ENCODE data around the gene GRIA2. TPM values are rescaled to one million over a fixed set of nuclear protein-coding genes. Genes with fewer than 3 reads are reported as not detected.
A peak's percentile ranks its signal among the peaks of the same experiment; 100 is the strongest.

The GRIA2 gene
- total RNA-seq, 5 donors from 2014 or later (not counting 1 experiment from before 2014, with no cell fraction given), result not detected

DNA sequence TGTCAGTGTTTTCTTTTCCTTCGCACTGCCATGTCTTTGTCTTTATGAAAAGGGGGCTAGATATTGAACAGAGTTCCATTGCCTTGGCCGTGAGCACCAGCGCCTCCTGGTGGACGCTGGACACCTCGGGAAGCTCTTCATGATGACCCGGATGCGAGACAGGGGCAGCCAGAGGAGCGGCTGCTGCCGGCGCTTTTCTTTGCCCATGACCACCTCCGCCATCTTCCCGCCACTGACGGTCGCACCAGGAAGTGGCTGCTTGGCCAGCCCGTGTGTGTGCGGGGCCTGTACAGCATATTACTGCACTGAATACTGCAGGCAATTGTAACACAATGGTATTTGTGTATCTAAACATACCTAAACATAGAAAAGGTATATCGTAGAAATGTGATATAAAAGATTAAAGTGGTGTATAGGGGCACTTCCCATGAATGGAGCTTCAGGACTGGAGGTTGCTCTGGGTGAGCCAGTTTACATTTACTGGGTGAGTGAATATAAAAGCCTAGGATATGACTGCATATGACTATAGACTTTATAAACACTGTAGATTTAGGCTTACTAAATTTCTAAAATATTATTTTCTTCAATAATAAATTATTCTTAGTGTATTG lies 15.8 kb upstream of the GRIA2 start:
- Mint-ChIP-seq H3K27me3 (no peaks in the 10 kb centered on the region), H3K27ac (no peak overlapping the region), H3K4me1 (no peaks in the 10 kb centered on the region), H3K9me3 (peaks cover 4 to 8% (median 6%) of the 10 kb centered on the region in 3 donors), H3K36me3 (no peaks in the 10 kb centered on the region), H3K4me3 (no peak overlapping the region)
- CTCF ChIA-PET, result interaction anchor here in 1 of 2 donors (0.6 kb wide), 1 partner anchor 1249 kb away, joined by 6 read pairs; no protein-coding TSS in a partner anchor
- WGBS (ENCODE audit: insufficient coverage), result 80% methylated on average over 14 of the region's 17 CpGs
- Histone ChIP-seq H3K4me3 (ENCODE audit: control insufficient read depth in 1 of 2, extremely low read depth in 1 of 2, low read length in 1 of 2) (no peak overlapping the region), H3K36me3 (ENCODE audit: control insufficient read depth in 2 of 2, extremely low read depth in 1 of 2, insufficient read depth in 1 of 2, low read length in 1 of 2) (no peaks in the 10 kb centered on the region), H3K27me3 (replicated peaks in 1 of 2; ENCODE audit: control insufficient read depth in 2 of 2, extremely low read depth in 1 of 2, insufficient read depth in 2 of 2, low read length in 1 of 2) (no peaks in the 10 kb centered on the region), H3K27ac (ENCODE audit: low read length) (no peak overlapping the region), H3K4me1 (ENCODE audit: control insufficient read depth in 1 of 2, extremely low read depth in 1 of 2, insufficient read depth in 2 of 2, low read length in 2 of 2) (no peaks in the 10 kb centered on the region), H3K9me3 (no peaks in the 10 kb centered on the region)
- no peak for ATAC-seq (replicated peaks in 1 of 4)
- POLR2A ChIA-PET, result no interaction called here
- peak in 2 of 35 experiments; percentile 5 to 16 for DNase-seq

GRCh38 chr4:157217708-157218107 lies 2.8 kb upstream of the GRIA2 start:
- H3K9me3 Mint-ChIP-seq, result peaks cover 6 to 22% (median 8%) of the 10 kb centered on the region in 3 donors
- POLR2A ChIA-PET, result no interaction called here
- peaks cover 3% of the 10 kb centered on the region for H3K36me3 Mint-ChIP-seq
- no peaks in the 10 kb centered on the region for H3K4me1 ChIP-seq (ENCODE audit: control insufficient read depth in 1 of 2, extremely low read depth in 1 of 2, insufficient read depth in 2 of 2, low read length in 2 of 2)
- no peak overlapping the region for H3K4me3 ChIP-seq (ENCODE audit: control insufficient read depth in 1 of 2, extremely low read depth in 1 of 2, low read length in 1 of 2)
- H3K27me3 ChIP-seq (replicated peaks in 1 of 2; ENCODE audit: control insufficient read depth in 2 of 2, extremely low read depth in 1 of 2, insufficient read depth in 2 of 2, low read length in 1 of 2), result peaks cover 15 to 19% of the 10 kb centered on the region in 2 experiments
- peaks cover 0 to 1% (median 0%) of the 10 kb centered on the region in 3 donors for H3K4me1 Mint-ChIP-seq
- ATAC-seq (replicated peaks in 1 of 4) (no peak), DNase-seq (no peak)
- no peak overlapping the region for H3K4me3 Mint-ChIP-seq
- no peak overlapping the region for H3K27ac ChIP-seq (ENCODE audit: low read length)
- no CpG with 5 or more reads among the region's 3 CpGs for WGBS (ENCODE audit: insufficient coverage)
- H3K36me3 ChIP-seq (ENCODE audit: control insufficient read depth in 2 of 2, extremely low read depth in 1 of 2, insufficient read depth in 1 of 2, low read length in 1 of 2), result no peaks in the 10 kb centered on the region
- CTCF ChIA-PET, result no interaction called here
- no peaks in the 10 kb centered on the region for H3K9me3 ChIP-seq
- H3K27me3 Mint-ChIP-seq, result peaks cover 20 to 26% of the 10 kb centered on the region in 2 donors
- H3K27ac Mint-ChIP-seq, result no peak overlapping the region

DNA sequence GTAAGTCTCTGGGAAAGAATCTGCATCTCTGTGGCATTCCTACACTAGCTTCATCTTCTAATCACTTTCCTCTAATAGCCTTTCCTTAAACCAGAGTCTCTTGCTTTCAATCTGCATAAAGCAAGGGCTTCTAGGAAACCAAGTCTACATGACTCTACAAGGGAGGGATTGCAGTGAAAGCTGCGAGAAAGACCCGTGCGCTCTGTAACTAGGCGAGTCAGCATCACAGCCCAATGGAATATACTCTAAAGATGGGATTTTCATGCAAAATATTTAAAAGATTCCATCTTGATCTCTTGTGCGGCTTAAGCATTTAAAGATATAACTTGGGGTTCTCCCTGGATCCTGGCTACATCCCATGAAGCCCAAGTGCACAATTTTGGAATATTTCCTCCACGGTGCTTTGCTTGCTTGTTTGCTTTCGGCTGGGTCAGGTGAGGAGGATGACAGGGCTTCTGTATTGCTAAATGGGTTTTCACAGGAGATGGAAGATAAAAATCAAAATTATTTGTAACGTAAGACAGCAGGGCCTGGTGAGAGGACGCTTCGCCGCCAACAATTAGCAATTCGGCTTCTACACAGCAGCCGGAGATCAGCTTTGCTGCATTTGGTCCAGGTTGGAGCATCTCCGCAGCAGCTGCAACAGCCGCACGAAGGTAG lies 687 bp upstream of the GRIA2 start:
- peaks cover 26 to 32% of the 10 kb centered on the region in 2 donors for H3K27me3 Mint-ChIP-seq
- ATAC-seq (replicated peaks in 1 of 4), result no peak
- Histone ChIP-seq H3K9me3 (no peaks in the 10 kb centered on the region), H3K27me3 (replicated peaks in 1 of 2; ENCODE audit: control insufficient read depth in 2 of 2, extremely low read depth in 1 of 2, insufficient read depth in 2 of 2, low read length in 1 of 2) (peaks cover 13 to 21% of the 10 kb centered on the region in 2 experiments), H3K27ac (ENCODE audit: low read length) (no peak overlapping the region), H3K4me1 (ENCODE audit: control insufficient read depth in 1 of 2, extremely low read depth in 1 of 2, insufficient read depth in 2 of 2, low read length in 2 of 2) (no peaks in the 10 kb centered on the region), H3K4me3 (ENCODE audit: control insufficient read depth in 1 of 2, extremely low read depth in 1 of 2, low read length in 1 of 2) (no peak overlapping the region), H3K36me3 (ENCODE audit: control insufficient read depth in 2 of 2, extremely low read depth in 1 of 2, insufficient read depth in 1 of 2, low read length in 1 of 2) (no peaks in the 10 kb centered on the region)
- DNase-seq, result no peak
- H3K27ac Mint-ChIP-seq, result no peak overlapping the region
- ChIA-PET CTCF (no interaction called here), POLR2A (no interaction called here)
- WGBS (ENCODE audit: insufficient coverage), result 23% methylated on average over 12 of the region's 16 CpGs
- peaks cover 4 to 13% (median 6%) of the 10 kb centered on the region in 3 donors for H3K9me3 Mint-ChIP-seq
- H3K36me3 Mint-ChIP-seq, result peaks cover 3% of the 10 kb centered on the region
- H3K4me1 Mint-ChIP-seq, result peaks cover 0 to 1% (median 0%) of the 10 kb centered on the region in 3 donors
- no peak overlapping the region for H3K4me3 Mint-ChIP-seq

- H3K36me3 ChIP-seq (ENCODE audit: control insufficient read depth in 2 of 2, extremely low read depth in 1 of 2, insufficient read depth in 1 of 2, low read length in 1 of 2), result no peaks in the 10 kb centered on the region
- H3K36me3 Mint-ChIP-seq, result peaks cover 3% of the 10 kb centered on the region
- POLR2A ChIA-PET, result no interaction called here
- H3K27ac Mint-ChIP-seq, result no peak overlapping the region
- H3K4me1 Mint-ChIP-seq, result peaks cover 0 to 1% (median 0%) of the 10 kb centered on the region in 3 donors
- H3K9me3 ChIP-seq, result no peaks in the 10 kb centered on the region
- DNase-seq (no peak), ATAC-seq (replicated peaks in 1 of 4) (no peak)
- H3K27me3 ChIP-seq (replicated peaks in 1 of 2; ENCODE audit: control insufficient read depth in 2 of 2, extremely low read depth in 1 of 2, insufficient read depth in 2 of 2, low read length in 1 of 2), result peaks cover 12 to 21% of the 10 kb centered on the region in 2 experiments
- no peak overlapping the region for H3K27ac ChIP-seq (ENCODE audit: low read length)
- peaks cover 26 to 32% of the 10 kb centered on the region in 2 donors for H3K27me3 Mint-ChIP-seq
- CTCF ChIA-PET, result no interaction called here
- 12% methylated on average over 15 of the region's 24 CpGs for WGBS (ENCODE audit: insufficient coverage)
- no peak overlapping the region for H3K4me3 ChIP-seq (ENCODE audit: control insufficient read depth in 1 of 2, extremely low read depth in 1 of 2, low read length in 1 of 2)
- peaks cover 3 to 10% (median 4%) of the 10 kb centered on the region in 3 donors for H3K9me3 Mint-ChIP-seq
- H3K4me3 Mint-ChIP-seq, result no peak overlapping the region
- no peaks in the 10 kb centered on the region for H3K4me1 ChIP-seq (ENCODE audit: control insufficient read depth in 1 of 2, extremely low read depth in 1 of 2, insufficient read depth in 2 of 2, low read length in 2 of 2)
Observed at GRCh38 chr4:157221426-157221894, 932 bp downstream of the GRIA2 start.

DNA sequence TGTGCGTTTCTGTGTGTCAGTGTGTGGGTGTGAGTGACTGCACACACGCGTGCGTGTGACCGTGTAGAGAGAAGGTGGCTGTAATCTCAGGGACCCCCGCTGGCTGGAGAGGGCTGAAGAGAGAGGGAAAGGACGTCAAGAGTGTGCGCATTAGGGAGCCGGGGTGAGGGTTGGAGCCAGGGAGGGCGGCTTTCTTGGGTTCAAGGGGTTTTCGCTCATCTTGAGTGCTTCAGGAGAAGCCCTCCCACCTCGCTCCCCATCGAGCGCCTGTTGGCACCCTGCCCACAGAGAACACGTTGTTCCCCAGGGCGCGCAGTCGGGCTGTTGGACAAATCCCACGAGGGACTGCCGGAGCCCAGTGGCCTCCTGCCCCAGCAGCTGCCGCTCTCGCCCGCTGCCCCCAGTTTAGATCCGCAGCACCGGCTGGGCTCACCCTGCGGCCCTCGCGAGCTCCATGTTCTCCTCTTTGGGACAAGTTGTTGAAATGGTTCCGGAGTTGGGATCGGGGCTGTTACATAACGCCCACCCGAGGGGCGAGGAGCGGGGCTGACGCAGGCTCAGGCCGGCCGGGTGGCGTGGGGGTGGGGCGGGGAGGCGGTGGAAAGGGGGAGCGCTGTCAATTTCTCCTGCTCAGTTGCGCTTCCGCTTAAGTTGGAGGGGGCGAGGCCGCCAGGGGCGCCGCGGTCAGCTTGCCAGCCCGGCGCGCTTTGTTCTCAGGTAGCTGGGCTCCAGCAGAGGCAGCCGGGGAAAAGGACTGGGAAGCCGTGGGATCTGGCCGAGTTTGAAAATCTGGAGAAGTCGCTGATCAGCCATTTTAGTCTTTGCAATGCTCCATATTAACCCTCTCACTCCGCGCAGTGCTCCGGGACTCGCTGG lies 1.6 kb downstream of the GRIA2 start:
- 8% methylated on average over 43 of the region's 59 CpGs for WGBS (ENCODE audit: insufficient coverage)

GRCh38 chr4:157222771-157223160 lies 2.2 kb downstream of the GRIA2 start:
- Histone ChIP-seq H3K36me3 (ENCODE audit: control insufficient read depth in 2 of 2, extremely low read depth in 1 of 2, insufficient read depth in 1 of 2, low read length in 1 of 2) (no peaks in the 10 kb centered on the region), H3K4me3 (ENCODE audit: control insufficient read depth in 1 of 2, extremely low read depth in 1 of 2, low read length in 1 of 2) (no peak overlapping the region), H3K4me1 (ENCODE audit: control insufficient read depth in 1 of 2, extremely low read depth in 1 of 2, insufficient read depth in 2 of 2, low read length in 2 of 2) (no peaks in the 10 kb centered on the region), H3K9me3 (no peaks in the 10 kb centered on the region), H3K27me3 (replicated peaks in 1 of 2; ENCODE audit: control insufficient read depth in 2 of 2, extremely low read depth in 1 of 2, insufficient read depth in 2 of 2, low read length in 1 of 2) (peaks cover 12 to 21% of the 10 kb centered on the region in 2 experiments), H3K27ac (ENCODE audit: low read length) (no peak overlapping the region)
- ChIA-PET CTCF (no interaction called here), POLR2A (no interaction called here)
- Mint-ChIP-seq H3K4me1 (peaks cover 0 to 1% (median 0%) of the 10 kb centered on the region in 3 donors), H3K27me3 (peaks cover 26 to 32% of the 10 kb centered on the region in 2 donors), H3K9me3 (peaks cover 4 to 7% (median 6%) of the 10 kb centered on the region in 3 donors), H3K4me3 (no peak overlapping the region), H3K36me3 (peaks cover 3% of the 10 kb centered on the region), H3K27ac (no peak overlapping the region)
- WGBS (ENCODE audit: insufficient coverage), result 14% methylated on average over 12 of the region's 15 CpGs
- ATAC-seq (replicated peaks in 1 of 4) (no peak), DNase-seq (no peak)

More for the DNA sequence above, 1.6 kb downstream of the GRIA2 start:
- Mint-ChIP-seq H3K27ac (no peak overlapping the region), H3K4me3 (no peak overlapping the region), H3K36me3 (peaks cover 3% of the 10 kb centered on the region), H3K9me3 (peaks cover 3 to 7% (median 4%) of the 10 kb centered on the region in 3 donors), H3K27me3 (peaks cover 26 to 32% of the 10 kb centered on the region in 2 donors), H3K4me1 (peaks cover 0 to 1% (median 0%) of the 10 kb centered on the region in 3 donors)
- ChIA-PET POLR2A (no interaction called here), CTCF (no interaction called here)
- no peaks in the 10 kb centered on the region for H3K36me3 ChIP-seq (ENCODE audit: control insufficient read depth in 2 of 2, extremely low read depth in 1 of 2, insufficient read depth in 1 of 2, low read length in 1 of 2)
- no peaks in the 10 kb centered on the region for H3K4me1 ChIP-seq (ENCODE audit: control insufficient read depth in 1 of 2, extremely low read depth in 1 of 2, insufficient read depth in 2 of 2, low read length in 2 of 2)
- DNase-seq (no peak), ATAC-seq (replicated peaks in 1 of 4) (no peak)
- no peak overlapping the region for H3K27ac ChIP-seq (ENCODE audit: low read length)
- H3K4me3 ChIP-seq (ENCODE audit: control insufficient read depth in 1 of 2, extremely low read depth in 1 of 2, low read length in 1 of 2), result no peak overlapping the region
- H3K9me3 ChIP-seq, result no peaks in the 10 kb centered on the region
- H3K27me3 ChIP-seq (replicated peaks in 1 of 2; ENCODE audit: control insufficient read depth in 2 of 2, extremely low read depth in 1 of 2, insufficient read depth in 2 of 2, low read length in 1 of 2), result peaks cover 12 to 21% of the 10 kb centered on the region in 2 experiments

All from T-cell (primary cell).